ENCODE measurements around the gene TNFAIP3. TPM values are rescaled to one million over a fixed set of nuclear protein-coding genes. Genes with fewer than 3 reads are reported as not detected.

TNFAIP3 gene
- total and polyA plus RNA-seq, 2 donors (not counting 3 experiments of a cell fraction or from before 2014, with no cell fraction given) = 4.0 to 8.6 TPM

DNA sequence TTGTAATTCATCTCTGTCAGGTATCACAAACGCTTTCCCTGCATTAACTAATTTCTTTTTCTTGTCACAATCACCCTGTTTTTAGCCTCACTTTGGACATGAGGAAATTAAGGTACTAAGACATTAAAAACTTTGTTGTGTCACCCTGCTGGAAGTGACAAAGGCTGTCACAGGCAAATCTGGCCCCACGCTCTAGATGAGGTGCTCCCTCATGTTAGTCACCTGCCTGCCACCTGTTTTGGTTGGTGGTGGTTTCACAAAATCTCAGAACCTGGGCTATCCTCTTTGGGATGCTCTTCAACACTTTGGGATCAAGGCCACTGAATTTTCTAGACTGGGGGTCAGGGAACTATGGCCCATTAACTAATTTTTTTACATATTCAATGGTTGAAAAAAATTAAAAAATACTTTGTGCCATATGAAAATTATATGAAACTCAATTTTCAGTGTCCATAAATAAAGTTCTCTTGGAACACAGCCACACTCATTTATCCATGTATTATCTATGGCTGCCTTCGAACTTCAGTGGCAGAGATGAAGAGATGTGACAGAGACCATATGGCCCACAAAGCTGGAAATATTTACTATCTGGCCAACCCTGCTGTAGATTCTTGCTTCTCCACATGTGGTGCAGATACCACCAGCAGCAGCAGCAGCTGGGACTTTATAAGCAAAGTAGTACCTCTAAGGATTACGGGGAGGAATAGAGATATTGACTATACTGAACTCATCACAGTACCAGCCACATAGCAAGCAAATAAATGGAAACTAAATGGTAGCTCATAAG lies 16.1 kb upstream of the TNFAIP3 start:
- TF ChIP-seq JUN (IDR thresholded peaks at IDR 0.05; ENCODE audit: borderline replicate concordance, insufficient read depth, insufficient read length, low read depth) (no peak), FOS (IDR thresholded peaks at IDR 0.05; ENCODE audit: borderline replicate concordance, insufficient read depth, low read length) (no peak), GATA2 (IDR thresholded peaks at IDR 0.05; ENCODE audit: insufficient read depth, insufficient read length, low read depth, low read length) (no peak), POLR2AphosphoS5 (IDR thresholded peaks at IDR 0.05; ENCODE audit: insufficient read depth, low read depth, low read length) (no peak), MYC (IDR thresholded peaks at IDR 0.05; ENCODE audit: low read depth, low read length) (no peak), POLR2A (IDR thresholded peaks at IDR 0.05; ENCODE audit: low read depth, low read length) (no peak), EZH2 (IDR thresholded peaks at IDR 0.05; ENCODE audit: borderline replicate concordance, low read depth, low read length, severe bottlenecking) (no peak)
- TF ChIP-seq, protein P1, sequence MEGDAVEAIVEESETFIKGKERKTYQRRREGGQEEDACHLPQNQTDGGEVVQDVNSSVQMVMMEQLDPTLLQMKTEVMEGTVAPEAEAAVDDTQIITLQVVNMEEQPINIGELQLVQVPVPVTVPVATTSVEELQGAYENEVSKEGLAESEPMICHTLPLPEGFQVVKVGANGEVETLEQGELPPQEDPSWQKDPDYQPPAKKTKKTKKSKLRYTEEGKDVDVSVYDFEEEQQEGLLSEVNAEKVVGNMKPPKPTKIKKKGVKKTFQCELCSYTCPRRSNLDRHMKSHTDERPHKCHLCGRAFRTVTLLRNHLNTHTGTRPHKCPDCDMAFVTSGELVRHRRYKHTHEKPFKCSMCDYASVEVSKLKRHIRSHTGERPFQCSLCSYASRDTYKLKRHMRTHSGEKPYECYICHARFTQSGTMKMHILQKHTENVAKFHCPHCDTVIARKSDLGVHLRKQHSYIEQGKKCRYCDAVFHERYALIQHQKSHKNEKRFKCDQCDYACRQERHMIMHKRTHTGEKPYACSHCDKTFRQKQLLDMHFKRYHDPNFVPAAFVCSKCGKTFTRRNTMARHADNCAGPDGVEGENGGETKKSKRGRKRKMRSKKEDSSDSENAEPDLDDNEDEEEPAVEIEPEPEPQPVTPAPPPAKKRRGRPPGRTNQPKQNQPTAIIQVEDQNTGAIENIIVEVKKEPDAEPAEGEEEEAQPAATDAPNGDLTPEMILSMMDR (IDR thresholded peaks at IDR 0.05; ENCODE audit: extremely low read depth in 1 of 2, insufficient read depth in 1 of 2, low read depth in 1 of 2, low read length in 2 of 2) = no peak
- TF ChIP-seq, protein P2, sequence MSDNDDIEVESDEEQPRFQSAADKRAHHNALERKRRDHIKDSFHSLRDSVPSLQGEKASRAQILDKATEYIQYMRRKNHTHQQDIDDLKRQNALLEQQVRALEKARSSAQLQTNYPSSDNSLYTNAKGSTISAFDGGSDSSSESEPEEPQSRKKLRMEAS (IDR thresholded peaks at IDR 0.05; ENCODE audit: insufficient read depth, insufficient read length) = no peak
- POLR2A ChIA-PET = no interaction called here
- no peak overlapping the region for H3K4me3 ChIP-seq (replicated peaks in 1 of 3; ENCODE audit: insufficient read depth in 1 of 3, low read depth in 1 of 3, low read length in 3 of 3)
- intact Hi-C loops (cut with micrococcal nuclease) (loop anchor here (2.0 to 5.0 kb wide), 2 partner anchors 46 to 144 kb away; no protein-coding TSS in a partner anchor), dilution Hi-C loops (cut with MboI; ENCODE audit: extremely low pct_ligation_motif_present, low sequenced_read_pairs) (no loop called here)
- DNase-seq (ENCODE audit: low read depth, low spot score) (no peak), FAIRE-seq (no peak)
- H3K27me3 ChIP-seq (ENCODE audit: control insufficient read depth in 2 of 2, insufficient read depth in 2 of 2, low read length in 2 of 2) = no peaks in the 10 kb centered on the region
- H3K79me2 ChIP-seq (ENCODE audit: control insufficient read depth, insufficient read depth, low read length) = no peaks in the 10 kb centered on the region
- H3K4me1 ChIP-seq (ENCODE audit: control insufficient read depth, extremely low read depth, insufficient read depth, low read length) = peaks cover 8% of the 10 kb centered on the region
- no peaks in the 10 kb centered on the region for H3K36me3 ChIP-seq (ENCODE audit: control insufficient read depth in 2 of 2, extremely low read depth in 1 of 2, insufficient read depth in 2 of 2, low read length in 2 of 2)
- no peak overlapping the region for H3K9ac ChIP-seq (replicated peaks; ENCODE audit: extremely low read depth, insufficient read depth, low read length)
- H2AFZ ChIP-seq (ENCODE audit: low read depth, low read length) = no peak overlapping the region
- BruUV-seq (replicated peaks) = no TSS peak
- no peaks in the 10 kb centered on the region for H4K20me1 ChIP-seq (replicated peaks; ENCODE audit: control insufficient read depth, extremely low read depth, insufficient read depth, low read length)
- CTCF ChIA-PET = no interaction called here
- no peaks in the 10 kb centered on the region for H3K9me3 ChIP-seq (replicated peaks; ENCODE audit: control insufficient read depth, insufficient read depth, low read length)
- no peaks in the 10 kb centered on the region for H3K9me1 ChIP-seq (replicated peaks; ENCODE audit: control insufficient read depth, extremely low read depth, insufficient read depth, low read length)
- H3K27ac ChIP-seq (ENCODE audit: insufficient read depth, low read depth, low read length) = no peak overlapping the region
- H3K4me2 ChIP-seq (ENCODE audit: insufficient read depth, low read length) = no peak overlapping the region
